ENCODE data around the gene CPA5. TPM values are rescaled to one million over a fixed set of nuclear protein-coding genes. Genes with fewer than 3 reads are reported as not detected.

The CPA5 gene
- total RNA-seq, 4 donors from 2014 or later, result not detected

DNA sequence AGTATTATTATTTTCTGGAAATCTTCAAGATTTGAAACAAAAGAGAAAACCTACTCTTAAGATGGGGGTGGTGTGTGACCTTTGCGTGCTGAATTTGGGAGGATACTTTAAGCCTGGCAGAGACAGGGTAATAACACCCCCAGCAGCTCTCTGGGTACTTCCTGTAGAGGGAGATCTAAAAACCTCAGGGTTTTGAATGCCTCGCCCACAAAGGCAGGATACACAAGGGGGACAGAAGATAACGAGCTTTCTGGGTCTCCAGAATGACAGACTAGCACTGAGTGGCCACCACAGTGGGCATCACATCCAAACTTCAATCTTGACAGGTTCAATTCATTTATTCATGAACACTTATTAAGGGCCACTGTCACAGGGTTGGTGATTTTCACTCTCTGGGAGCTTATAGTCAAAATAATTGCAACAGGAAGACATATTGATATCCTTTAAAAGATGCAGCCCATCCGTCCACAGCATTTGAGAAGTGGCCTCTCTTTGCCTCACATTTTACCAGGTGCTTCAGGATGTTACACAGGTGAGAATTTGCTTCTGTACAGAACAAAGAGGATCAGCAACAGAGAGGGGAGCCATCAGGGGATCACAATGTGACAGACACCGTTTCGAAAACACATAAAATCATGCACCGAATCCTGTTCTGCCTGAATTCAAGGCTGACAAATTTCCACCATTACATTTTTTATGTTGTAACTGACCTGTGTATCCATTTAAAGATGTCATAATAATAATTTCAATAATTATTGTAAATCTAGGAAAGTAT lies 50.0 kb downstream of the CPA5 start:
- TF ChIP-seq, protein P1, sequence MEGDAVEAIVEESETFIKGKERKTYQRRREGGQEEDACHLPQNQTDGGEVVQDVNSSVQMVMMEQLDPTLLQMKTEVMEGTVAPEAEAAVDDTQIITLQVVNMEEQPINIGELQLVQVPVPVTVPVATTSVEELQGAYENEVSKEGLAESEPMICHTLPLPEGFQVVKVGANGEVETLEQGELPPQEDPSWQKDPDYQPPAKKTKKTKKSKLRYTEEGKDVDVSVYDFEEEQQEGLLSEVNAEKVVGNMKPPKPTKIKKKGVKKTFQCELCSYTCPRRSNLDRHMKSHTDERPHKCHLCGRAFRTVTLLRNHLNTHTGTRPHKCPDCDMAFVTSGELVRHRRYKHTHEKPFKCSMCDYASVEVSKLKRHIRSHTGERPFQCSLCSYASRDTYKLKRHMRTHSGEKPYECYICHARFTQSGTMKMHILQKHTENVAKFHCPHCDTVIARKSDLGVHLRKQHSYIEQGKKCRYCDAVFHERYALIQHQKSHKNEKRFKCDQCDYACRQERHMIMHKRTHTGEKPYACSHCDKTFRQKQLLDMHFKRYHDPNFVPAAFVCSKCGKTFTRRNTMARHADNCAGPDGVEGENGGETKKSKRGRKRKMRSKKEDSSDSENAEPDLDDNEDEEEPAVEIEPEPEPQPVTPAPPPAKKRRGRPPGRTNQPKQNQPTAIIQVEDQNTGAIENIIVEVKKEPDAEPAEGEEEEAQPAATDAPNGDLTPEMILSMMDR (IDR thresholded peaks at IDR 0.05), result no peak
- TF ChIP-seq EP300 (IDR thresholded peaks at IDR 0.05), result no peak
- TF ChIP-seq POLR2A (IDR thresholded peaks at IDR 0.05), result no peak
- no peaks in the 10 kb centered on the region for H3K27me3 ChIP-seq
- H3K27ac ChIP-seq, result peak overlapping the region in 2 of 4 donors; percentile 53 to 71
- WGBS, 2 donors, result 78 to 79% methylated on average over 7 of the region's 7 CpGs
- H3K4me3 ChIP-seq, result no peak overlapping the region
- peaks cover 0 to 34% (median 0%) of the 10 kb centered on the region in 4 donors for H3K4me1 ChIP-seq
- no peak for DNase-seq (ENCODE audit: low spot score in 2 of 2)
- peaks cover 0 to 4% (median 0%) of the 10 kb centered on the region in 3 donors for H3K36me3 ChIP-seq
- H3K9me3 ChIP-seq, result no peaks in the 10 kb centered on the region

DNA sequence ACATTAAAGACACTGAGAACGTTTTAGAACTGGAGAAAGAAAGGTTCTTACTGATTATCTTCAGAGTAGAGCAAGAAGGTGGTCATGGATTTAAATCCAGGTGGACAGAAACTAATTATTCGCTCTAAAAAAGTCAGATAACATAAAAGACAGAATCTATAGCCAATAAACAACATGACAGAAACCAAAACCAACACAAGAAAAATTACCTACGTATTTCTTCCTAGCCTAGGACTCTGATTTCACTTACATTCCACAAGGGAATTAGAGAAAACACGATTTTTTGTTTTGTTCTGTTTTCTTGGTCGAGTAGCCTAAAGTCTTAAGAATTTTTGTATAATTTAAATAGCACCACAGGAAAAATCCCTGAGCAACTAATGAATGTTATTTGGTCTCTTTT lies 50.8 kb downstream of the CPA5 start:
- 60 to 70% methylated on average over 5 of the region's 5 CpGs for WGBS, 2 donors
- DNase-seq (ENCODE audit: low spot score in 2 of 2), result no peak
- peaks cover 0 to 4% (median 0%) of the 10 kb centered on the region in 3 donors for H3K36me3 ChIP-seq
- peak overlapping the region in 1 of 4 donors; percentile 6 for H3K4me3 ChIP-seq
- no peaks in the 10 kb centered on the region for H3K9me3 ChIP-seq
- H3K27ac ChIP-seq, result peak overlapping the region in 2 of 4 donors; percentile 53 to 71
- no peaks in the 10 kb centered on the region for H3K27me3 ChIP-seq
- TF ChIP-seq POLR2A (IDR thresholded peaks at IDR 0.05) (no peak), EP300 (IDR thresholded peaks at IDR 0.05) (no peak)
- TF ChIP-seq, protein P1 (IDR thresholded peaks at IDR 0.05), result no peak
- peaks cover 0 to 41% (median 3%) of the 10 kb centered on the region in 4 donors for H3K4me1 ChIP-seq

DNA sequence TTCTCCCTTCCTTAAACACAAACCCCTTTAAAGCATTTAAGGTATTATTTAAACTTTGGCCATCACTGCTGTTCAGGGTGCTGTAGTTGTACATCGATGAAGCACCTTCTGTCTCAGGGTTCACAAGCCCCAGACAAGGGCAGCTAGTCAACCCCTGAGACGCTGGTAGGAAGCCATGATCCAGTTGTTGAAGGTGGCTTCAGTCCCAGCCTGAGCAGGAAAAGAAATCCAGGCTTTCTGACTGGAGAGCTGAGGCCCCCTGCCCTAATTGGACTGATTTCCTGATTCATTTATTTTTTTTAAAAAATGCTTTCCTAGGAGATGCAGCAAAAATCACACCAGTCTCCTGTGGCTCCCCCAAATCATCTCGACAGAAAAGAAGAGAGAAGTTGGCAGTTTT lies 51.5 kb downstream of the CPA5 start:
- H3K36me3 ChIP-seq, result peaks cover 0 to 4% (median 0%) of the 10 kb centered on the region in 3 donors
- no peaks in the 10 kb centered on the region for H3K9me3 ChIP-seq
- no peak for DNase-seq (ENCODE audit: low spot score in 2 of 2)
- H3K4me1 ChIP-seq, result peaks cover 0 to 48% (median 6%) of the 10 kb centered on the region in 4 donors
- no peaks in the 10 kb centered on the region for H3K27me3 ChIP-seq
- 38 to 43% methylated on average over 3 of the region's 3 CpGs for WGBS, 2 donors
- peak overlapping the region in 2 of 4 donors; percentile 53 to 71 for H3K27ac ChIP-seq
- TF ChIP-seq, protein P1 (IDR thresholded peaks at IDR 0.05), result no peak
- TF ChIP-seq POLR2A (IDR thresholded peaks at IDR 0.05) (no peak), EP300 (IDR thresholded peaks at IDR 0.05) (no peak)
- no peak overlapping the region for H3K4me3 ChIP-seq

DNA sequence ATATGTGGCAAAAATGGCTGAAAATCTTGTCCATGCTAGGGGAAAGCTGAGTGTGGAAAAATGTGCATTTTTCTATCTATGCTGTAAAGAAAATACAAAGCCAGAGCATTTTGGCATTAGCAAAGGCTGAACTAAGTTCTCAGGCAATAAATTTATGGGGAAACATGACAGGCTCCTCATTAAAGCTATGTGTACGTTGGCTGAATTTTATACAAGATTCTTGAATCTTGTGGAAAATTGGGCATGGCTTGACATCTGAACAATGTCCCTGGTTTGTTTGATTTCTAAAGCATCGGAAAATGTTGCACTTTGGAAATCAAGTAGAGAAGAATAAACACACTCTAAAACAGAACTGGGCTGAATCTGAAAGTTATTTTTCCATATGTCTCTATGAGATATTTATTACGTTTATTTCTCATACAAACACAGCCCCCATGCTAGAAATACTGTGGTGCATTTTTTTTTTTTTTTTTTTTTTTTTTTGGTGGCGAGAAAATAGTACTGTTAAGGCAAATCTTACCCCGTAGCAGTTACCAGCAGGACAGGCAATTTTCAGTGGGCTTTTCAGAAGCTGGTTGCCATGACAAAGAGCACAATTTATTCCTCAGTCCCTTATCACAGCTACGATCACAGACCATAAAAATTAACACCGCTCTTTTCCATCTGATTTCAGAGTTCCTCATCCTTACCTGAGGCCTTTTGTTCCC lies 52.6 kb downstream of the CPA5 start:
- Histone ChIP-seq H3K4me1 (peaks cover 0 to 59% (median 7%) of the 10 kb centered on the region in 4 donors), H3K9me3 (no peaks in the 10 kb centered on the region), H3K4me3 (no peak overlapping the region), H3K36me3 (peaks cover 0 to 4% (median 0%) of the 10 kb centered on the region in 3 donors), H3K27me3 (no peaks in the 10 kb centered on the region), H3K27ac (no peak overlapping the region)
- DNase-seq (ENCODE audit: low spot score in 2 of 2), result no peak
- TF ChIP-seq, protein P1 (IDR thresholded peaks at IDR 0.05), result no peak
- TF ChIP-seq EP300 (IDR thresholded peaks at IDR 0.05) (no peak), POLR2A (IDR thresholded peaks at IDR 0.05) (no peak)
- WGBS, 2 donors, result 45 to 50% methylated on average over 7 of the region's 7 CpGs

DNA sequence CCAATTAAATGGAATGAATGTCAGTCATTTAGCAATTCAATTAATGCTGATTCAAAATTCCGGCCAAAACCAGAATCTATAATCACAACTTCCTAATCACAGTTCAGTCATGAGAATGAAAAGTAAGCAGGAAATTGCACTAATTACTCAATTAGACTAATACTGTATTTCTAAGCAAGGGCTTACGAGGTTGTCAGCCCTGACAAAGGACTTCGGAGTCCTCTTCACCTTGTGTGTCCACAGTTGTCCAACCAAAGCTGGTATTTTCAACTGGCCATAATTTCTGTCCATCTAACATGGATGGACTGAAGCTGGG lies 53.1 kb downstream of the CPA5 start:
- TF ChIP-seq EP300 (IDR thresholded peaks at IDR 0.05), result no peak
- TF ChIP-seq POLR2A (IDR thresholded peaks at IDR 0.05), result no peak
- TF ChIP-seq, protein P1 (IDR thresholded peaks at IDR 0.05), result no peak
- Histone ChIP-seq H3K4me1 (peaks cover 0 to 56% (median 7%) of the 10 kb centered on the region in 4 donors), H3K27ac (no peak overlapping the region)

More for the DNA sequence above, 53.1 kb downstream of the CPA5 start:
- Histone ChIP-seq H3K36me3 (peaks cover 0 to 5% (median 3%) of the 10 kb centered on the region in 3 donors), H3K27me3 (no peaks in the 10 kb centered on the region), H3K9me3 (no peaks in the 10 kb centered on the region), H3K4me3 (no peak overlapping the region)
- 85 to 93% methylated on average over 3 of the region's 3 CpGs for WGBS, 2 donors
- no peak for DNase-seq (ENCODE audit: low spot score in 2 of 2)

Data from tibial nerve (tissue), 4 donors.